HG03060 (cell line): Measurements from ENCODE around the gene TMEM190.
"Not testable (repeated sequence)": the region's sequence is repeated elsewhere in the genome, so short reads cannot be mapped to it uniquely, and the experiment has no call there.

Experiments used
- ATAC-seq: cut with Tn5 transposase; IDR thresholded peaks from one replicate; pipeline ENCODE4 v1.9.1; 2021; ENCODE audit warnings: low read depth, moderate number of reproducible peaks; ENCODE audit not compliant: unreplicated experiment

Gene TMEM190

DNA sequence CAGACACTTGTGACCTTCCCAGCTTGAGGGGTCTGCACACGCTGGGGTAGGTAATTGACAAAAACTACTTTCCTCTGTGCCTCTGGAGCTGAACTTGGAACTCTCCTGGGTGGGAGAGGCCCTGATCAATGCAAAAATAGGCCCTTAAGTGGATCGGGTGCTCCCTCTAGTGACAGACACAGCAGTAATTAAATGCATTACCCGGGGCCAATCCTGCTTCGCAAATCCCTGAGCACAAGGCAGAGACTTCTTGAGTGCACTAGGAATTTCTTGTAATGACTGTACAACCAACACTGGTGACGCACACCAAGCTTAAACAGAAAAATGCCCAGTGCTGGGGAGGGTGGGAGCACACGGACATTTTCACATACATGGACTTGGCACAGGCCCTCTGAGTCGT lies 41.6 kb downstream of the TMEM190 start:
- no peak for ATAC-seq

DNA sequence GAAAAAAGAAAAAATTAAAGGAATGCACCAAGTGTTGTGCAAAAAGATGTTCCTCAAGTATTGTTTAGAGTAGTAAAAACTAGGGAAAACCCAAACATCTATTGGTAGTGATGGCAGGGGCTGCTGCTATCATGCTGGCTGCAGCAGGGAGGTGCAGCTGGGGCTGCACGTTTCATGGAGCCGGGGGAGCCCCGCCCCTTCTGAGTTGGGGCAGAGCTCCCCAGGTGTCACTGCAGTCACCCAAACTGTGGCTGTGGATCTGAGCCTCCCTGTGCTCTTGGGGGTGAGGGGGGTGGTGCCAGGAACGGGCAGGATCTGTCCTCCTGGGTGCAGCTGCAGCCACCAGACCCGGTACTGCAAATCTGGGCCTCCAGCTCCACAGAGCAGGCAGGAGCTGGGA lies 42.5 kb downstream of the TMEM190 start:
- ATAC-seq: no peak

DNA sequence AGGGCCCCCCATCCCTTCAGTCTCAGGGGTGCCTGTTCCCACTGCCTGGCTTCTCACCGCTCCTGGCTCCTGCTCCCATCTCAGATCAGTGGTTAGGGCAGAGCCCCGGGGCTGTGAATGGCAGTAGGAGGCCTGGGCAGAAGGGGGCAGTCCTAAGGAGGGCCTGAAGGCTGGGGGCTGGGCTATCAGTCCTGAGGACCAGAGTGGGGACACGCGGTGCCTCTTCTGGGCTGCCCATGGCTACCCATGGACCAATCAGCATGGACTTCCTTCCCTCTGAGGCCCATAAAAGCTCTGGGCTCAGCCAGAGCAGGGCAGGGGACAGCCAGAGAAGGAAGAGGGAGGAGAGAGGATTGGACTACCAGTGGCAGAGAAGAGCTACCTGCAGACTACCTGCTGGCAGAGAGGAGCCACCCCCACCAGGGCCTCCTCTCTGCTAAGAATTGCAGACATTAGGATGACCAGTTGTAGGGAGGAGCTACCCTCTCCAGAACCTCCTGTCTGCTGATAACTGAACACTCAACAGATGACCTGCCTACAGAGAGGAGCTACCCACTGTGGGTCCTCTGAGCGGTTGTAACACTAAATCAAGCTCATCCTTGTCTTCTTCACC lies 43.1 kb downstream of the TMEM190 start:
- no peak for ATAC-seq

- ATAC-seq: not testable (repeated sequence)
Observed at GRCh38 chr19:55421281-55421680, 44.7 kb downstream of the TMEM190 start.

DNA sequence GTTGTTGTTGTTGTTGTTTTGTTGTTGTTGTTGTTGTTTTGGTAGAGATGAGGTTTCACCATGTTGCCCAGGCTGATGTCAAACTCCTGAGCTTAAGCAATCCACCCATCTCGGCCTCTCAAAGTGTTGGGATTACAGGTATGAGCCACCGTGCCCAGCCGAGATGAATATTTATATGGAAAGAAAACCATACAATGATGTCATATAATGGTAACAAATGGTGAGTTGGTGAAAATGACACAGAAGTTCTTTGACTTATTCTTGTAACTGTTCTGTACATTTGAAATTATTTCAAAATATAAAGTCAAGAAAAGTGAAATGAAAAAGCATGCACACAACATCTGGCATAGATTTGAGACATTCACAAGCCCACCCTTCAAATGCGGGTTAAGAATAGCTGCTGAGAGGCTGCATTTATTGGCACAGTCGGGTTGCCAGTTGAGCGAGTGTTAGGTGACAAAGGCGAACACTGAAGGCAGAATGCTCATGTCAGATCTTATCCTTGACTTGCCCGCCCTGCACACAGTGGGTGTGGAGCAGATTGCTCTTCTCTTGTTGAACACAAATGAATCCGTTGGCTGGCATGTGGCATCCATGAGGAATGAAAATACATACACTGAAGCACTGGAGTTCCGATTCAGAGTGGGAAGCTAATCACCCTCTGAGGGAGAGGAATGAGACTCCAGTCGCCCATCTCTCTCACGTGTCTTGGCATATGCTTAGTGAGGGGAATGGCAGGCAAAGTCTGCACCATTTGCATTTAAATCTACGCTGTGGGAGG lies 46.8 kb downstream of the TMEM190 start:
- ATAC-seq: no peak

GRCh38 chr19:55424518-55424917 lies 47.9 kb downstream of the TMEM190 start:
- no peak for ATAC-seq

GRCh38 chr19:55426042-55426441 lies 49.4 kb downstream of the TMEM190 start:
- ATAC-seq: no peak
